IPS-20b (cell line): ENCODE measurements around the gene BRPF1.

Experiments
- H3K27ac ChIP-seq: one replicate; pipeline ENCODE4 v1.5.1; 2013; ENCODE audit warnings: low read length
- H3K27me3 ChIP-seq: 2 replicates; pipeline ENCODE4 v1.6.1; 2013; ENCODE audit warnings: mild to moderate bottlenecking, low read length, inconsistent platforms; ENCODE audit not compliant: insufficient read depth
- H3K36me3 ChIP-seq: 2 replicates; pipeline ENCODE4 v1.6.1; 2013; ENCODE audit warnings: low read depth, mild to moderate bottlenecking, inconsistent platforms, low read length, moderate library complexity; ENCODE audit not compliant: insufficient read depth
- H3K4me1 ChIP-seq: 2 replicates; pipeline ENCODE4 v1.6.1; 2013; ENCODE audit warnings: mild to moderate bottlenecking, control low read depth, inconsistent platforms, low read length, moderate library complexity; ENCODE audit not compliant: insufficient read depth
- H3K4me3 ChIP-seq: 2 replicates; pipeline ENCODE4 v1.5.1; 2013; ENCODE audit warnings: mild to moderate bottlenecking, low read length, inconsistent platforms
- H3K9ac ChIP-seq: 2 replicates; pipeline ENCODE4 v1.6.1; 2013; ENCODE audit warnings: low read depth, mild to moderate bottlenecking, inconsistent platforms, low read length, moderate library complexity
- H3K9me3 ChIP-seq: 2 replicates; pipeline ENCODE4 v1.6.1; 2013; ENCODE audit warnings: mild to moderate bottlenecking, low read depth, low read length, inconsistent platforms; ENCODE audit not compliant: insufficient read depth

Gene BRPF1

GRCh38 chr3:9704347-9705322 is 26.9 kb upstream of the BRPF1 start:
- Histone ChIP-seq H3K27ac (no peak overlapping the region), H3K4me3 (peak overlapping the region; percentile 70), H3K9ac (no peak overlapping the region), H3K27me3 (peaks cover 35% of the 10 kb centered on the region), H3K4me1 (no peaks in the 10 kb centered on the region), H3K36me3 (peaks cover 11% of the 10 kb centered on the region; the same call in 1 of the 2 replicates), H3K9me3 (no peaks in the 10 kb centered on the region)

DNA sequence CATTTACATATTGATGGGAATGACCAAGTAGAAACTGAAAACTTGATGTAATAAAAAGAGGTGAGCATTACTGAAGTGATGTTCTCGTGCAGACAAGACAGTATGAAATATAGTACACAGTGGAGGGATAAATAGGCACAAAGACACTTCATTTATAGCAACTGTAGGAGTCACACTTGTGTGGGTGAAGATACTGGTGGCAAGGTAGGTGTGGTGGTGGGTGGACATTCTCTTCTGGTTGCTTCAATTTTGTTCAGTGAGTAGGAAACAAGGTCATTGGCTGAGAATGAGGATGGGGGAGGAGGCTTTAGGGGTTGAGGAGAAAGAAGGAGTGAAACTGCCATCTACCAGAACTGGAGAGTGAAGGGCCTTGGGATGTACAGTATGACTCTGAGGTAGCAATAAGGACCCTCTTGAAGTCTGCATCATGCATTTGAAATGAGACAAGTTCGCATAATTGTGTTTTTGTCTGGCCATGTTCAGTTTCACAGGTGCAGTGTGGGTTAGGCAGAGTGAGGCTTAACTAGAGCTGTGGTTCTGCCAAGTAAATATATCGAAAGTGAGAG is 21.3 kb upstream of the BRPF1 start:
- H3K9me3 ChIP-seq = no peaks in the 10 kb centered on the region
- no peak overlapping the region for H3K9ac ChIP-seq
- no peaks in the 10 kb centered on the region for H3K36me3 ChIP-seq
- H3K27ac ChIP-seq = no peak overlapping the region
- no peak overlapping the region for H3K4me3 ChIP-seq
- H3K4me1 ChIP-seq = no peaks in the 10 kb centered on the region
- peaks cover 9% of the 10 kb centered on the region; the same call in 1 of the 2 replicates for H3K27me3 ChIP-seq

DNA sequence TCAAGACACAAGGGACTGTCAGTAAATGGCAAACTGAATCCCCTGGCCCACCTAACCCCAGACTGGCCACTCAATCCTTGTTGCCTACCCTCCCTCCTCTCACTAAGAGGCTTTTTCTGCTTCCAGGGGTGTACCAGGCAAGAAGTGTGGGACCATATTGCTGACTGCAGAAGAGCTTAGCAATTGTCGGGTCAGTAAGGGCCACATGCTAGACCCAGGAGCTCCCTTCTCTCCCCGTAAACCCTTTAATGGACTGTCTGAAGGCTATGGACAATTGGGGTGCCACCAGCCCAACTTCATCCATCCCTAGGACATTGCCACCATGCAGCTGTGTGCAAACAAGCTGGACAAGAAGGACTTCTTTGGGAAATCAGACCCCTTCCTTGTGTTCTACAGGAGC is 19.1 kb upstream of the BRPF1 start:
- no peaks in the 10 kb centered on the region for H3K9me3 ChIP-seq
- no peak overlapping the region for H3K4me3 ChIP-seq
- H3K4me1 ChIP-seq = no peaks in the 10 kb centered on the region
- H3K27ac ChIP-seq = no peak overlapping the region
- H3K27me3 ChIP-seq = no peaks in the 10 kb centered on the region; the same call in 1 of the 2 replicates
- no peaks in the 10 kb centered on the region for H3K36me3 ChIP-seq
- H3K9ac ChIP-seq = no peak overlapping the region

DNA sequence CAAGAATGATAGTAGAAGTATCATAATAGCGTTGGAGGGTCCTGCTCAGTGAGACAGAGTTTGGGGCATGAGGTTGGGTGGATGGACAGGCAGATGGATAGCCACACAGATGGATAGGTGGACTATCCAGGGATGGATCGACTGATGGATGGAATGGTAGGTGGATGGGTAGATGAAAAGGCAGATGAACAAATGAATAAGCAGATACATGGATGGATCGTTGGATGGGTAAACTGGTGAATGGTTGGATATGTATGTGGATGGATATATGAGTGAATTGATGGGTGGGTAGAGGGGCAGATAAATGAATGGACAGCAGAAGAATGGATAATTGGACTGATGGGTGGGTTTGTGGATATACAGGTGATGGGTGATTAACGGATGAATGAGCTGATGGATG is 18.4 kb upstream of the BRPF1 start:
- H3K9me3 ChIP-seq = no peaks in the 10 kb centered on the region
- H3K27ac ChIP-seq = no peak overlapping the region
- no peaks in the 10 kb centered on the region for H3K4me1 ChIP-seq
- H3K9ac ChIP-seq = no peak overlapping the region
- H3K36me3 ChIP-seq = no peaks in the 10 kb centered on the region
- no peak overlapping the region for H3K4me3 ChIP-seq
- H3K27me3 ChIP-seq = no peaks in the 10 kb centered on the region; the same call in 1 of the 2 replicates

DNA sequence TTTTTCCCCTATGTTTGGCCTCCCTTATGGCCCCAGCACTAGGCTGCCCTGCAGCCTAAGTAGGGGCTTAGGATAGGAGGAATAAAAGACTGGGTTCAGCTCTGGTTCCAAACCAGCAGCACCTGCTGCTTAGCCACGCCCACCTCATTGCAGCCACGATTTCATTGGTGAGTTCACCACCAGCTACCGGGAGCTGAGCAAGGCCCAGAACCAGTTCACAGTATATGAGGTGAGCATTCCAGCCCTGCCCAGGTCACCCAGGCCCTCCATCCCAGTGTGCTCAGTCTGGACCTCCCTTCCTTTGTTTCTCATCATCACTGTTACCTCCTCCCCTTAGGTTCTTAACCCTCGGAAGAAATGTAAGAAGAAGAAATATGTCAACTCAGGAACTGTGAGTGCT is 16.4 kb upstream of the BRPF1 start:
- no peak overlapping the region for H3K9ac ChIP-seq
- no peak overlapping the region for H3K4me3 ChIP-seq
- no peaks in the 10 kb centered on the region for H3K36me3 ChIP-seq
- no peaks in the 10 kb centered on the region; the same call in 1 of the 2 replicates for H3K27me3 ChIP-seq
- H3K9me3 ChIP-seq = no peaks in the 10 kb centered on the region
- H3K4me1 ChIP-seq = no peaks in the 10 kb centered on the region
- H3K27ac ChIP-seq = no peak overlapping the region

- H3K4me3 ChIP-seq = no peak overlapping the region
- H3K9ac ChIP-seq = no peak overlapping the region
- no peak overlapping the region for H3K27ac ChIP-seq
These were observed 15.6 kb upstream of the BRPF1 start for GRCh38 chr3:9715764-9716437.

GRCh38 chr3:9716801-9717555 is 14.6 kb upstream of the BRPF1 start:
- Histone ChIP-seq H3K4me3 (no peak overlapping the region), H3K27ac (no peak overlapping the region)

More at GRCh38 chr3:9715764-9716437, 15.6 kb upstream of the BRPF1 start:
- Histone ChIP-seq H3K4me1 (no peaks in the 10 kb centered on the region), H3K36me3 (no peaks in the 10 kb centered on the region), H3K9me3 (no peaks in the 10 kb centered on the region), H3K27me3 (no peaks in the 10 kb centered on the region; the same call in 1 of the 2 replicates)

DNA sequence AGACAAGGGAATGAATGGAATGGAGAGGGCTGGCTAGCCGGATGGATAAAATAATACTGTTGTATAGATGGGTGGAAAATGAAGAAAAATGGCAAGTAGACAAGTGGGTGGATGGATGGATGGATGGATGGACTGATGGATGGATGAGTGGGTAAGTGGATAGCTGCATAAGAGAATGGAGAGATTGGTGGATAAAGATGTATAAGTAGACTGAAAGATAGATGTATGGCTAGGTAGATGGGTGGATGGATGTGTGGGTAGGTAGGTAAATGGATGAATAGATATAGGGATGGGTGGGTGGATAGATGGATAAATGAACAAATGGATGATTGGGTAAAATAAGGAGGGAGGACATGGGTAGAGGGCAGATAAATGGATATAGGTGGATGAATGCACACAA is 14.0 kb upstream of the BRPF1 start:
- no peak overlapping the region for H3K27ac ChIP-seq
- no peaks in the 10 kb centered on the region for H3K36me3 ChIP-seq
- no peaks in the 10 kb centered on the region for H3K4me1 ChIP-seq
- H3K9ac ChIP-seq = no peak overlapping the region
- no peak overlapping the region for H3K4me3 ChIP-seq
- H3K27me3 ChIP-seq = no peaks in the 10 kb centered on the region; the same call in 1 of the 2 replicates
- H3K9me3 ChIP-seq = no peaks in the 10 kb centered on the region

More at GRCh38 chr3:9716801-9717555, 14.6 kb upstream of the BRPF1 start:
- no peaks in the 10 kb centered on the region for H3K36me3 ChIP-seq
- H3K4me1 ChIP-seq = no peaks in the 10 kb centered on the region
- H3K9ac ChIP-seq = no peak overlapping the region
- no peaks in the 10 kb centered on the region; the same call in 1 of the 2 replicates for H3K27me3 ChIP-seq
- no peaks in the 10 kb centered on the region for H3K9me3 ChIP-seq

- H3K4me1 ChIP-seq = no peaks in the 10 kb centered on the region
- H3K27ac ChIP-seq = no peak overlapping the region
- H3K9ac ChIP-seq = no peak overlapping the region
- no peaks in the 10 kb centered on the region; the same call in 1 of the 2 replicates for H3K27me3 ChIP-seq
- H3K4me3 ChIP-seq = no peak overlapping the region
- H3K9me3 ChIP-seq = no peaks in the 10 kb centered on the region
- H3K36me3 ChIP-seq = no peaks in the 10 kb centered on the region
These were observed 13.4 kb upstream of the BRPF1 start for GRCh38 chr3:9718118-9718517.

DNA sequence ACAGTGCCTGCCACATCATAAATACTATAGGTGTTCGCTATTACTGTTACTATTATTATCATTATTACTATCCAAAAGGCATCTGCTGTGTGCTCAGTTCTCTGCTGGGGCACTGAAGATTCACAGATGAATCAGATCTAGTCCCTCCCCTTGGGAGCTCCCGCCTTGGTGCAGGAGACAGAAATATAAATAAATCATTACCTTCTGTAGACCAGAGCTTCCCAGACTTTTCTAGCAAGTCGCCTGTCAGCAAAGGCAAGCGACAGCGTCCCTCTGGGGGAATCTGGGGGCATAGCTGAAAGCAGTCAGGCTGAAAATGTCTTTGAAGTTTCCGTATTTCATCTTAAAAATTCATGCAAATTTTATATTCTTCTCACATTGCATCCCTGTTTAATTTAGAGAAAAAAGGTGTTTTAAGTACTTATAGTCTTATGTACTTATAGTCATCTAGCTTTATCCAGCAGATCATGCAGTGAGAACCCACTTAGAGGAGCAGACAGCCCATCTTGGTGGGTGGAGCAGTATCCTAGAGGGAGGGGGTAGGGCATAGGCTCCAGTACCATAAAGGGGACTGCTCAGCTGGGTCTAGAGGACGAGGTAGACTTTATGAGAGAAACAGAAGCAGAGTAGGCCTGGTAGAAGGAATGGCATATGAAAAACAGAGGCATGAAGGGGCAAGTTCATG is 10.4 kb upstream of the BRPF1 start:
- H3K36me3 ChIP-seq = no peaks in the 10 kb centered on the region
- H3K4me1 ChIP-seq = no peaks in the 10 kb centered on the region
- H3K4me3 ChIP-seq = no peak overlapping the region
- no peaks in the 10 kb centered on the region; the same call in 1 of the 2 replicates for H3K27me3 ChIP-seq
- no peaks in the 10 kb centered on the region for H3K9me3 ChIP-seq
- H3K27ac ChIP-seq = no peak overlapping the region
- no peak overlapping the region for H3K9ac ChIP-seq
